Activated CD8-positive, alpha-beta memory T cell treated with anti-CD3 and anti-CD28 coated beads, Interleukin-2, amount 50 U/mL, for 1 hour (primary cell): ENCODE data around the gene APLP2.

ENCODE experiments used
- DNase-seq: peaks from one replicate; pipeline ENCODE4 v3.0.0-alpha.2; 2020; ENCODE audit errors: extremely low read depth

Gene APLP2

DNA sequence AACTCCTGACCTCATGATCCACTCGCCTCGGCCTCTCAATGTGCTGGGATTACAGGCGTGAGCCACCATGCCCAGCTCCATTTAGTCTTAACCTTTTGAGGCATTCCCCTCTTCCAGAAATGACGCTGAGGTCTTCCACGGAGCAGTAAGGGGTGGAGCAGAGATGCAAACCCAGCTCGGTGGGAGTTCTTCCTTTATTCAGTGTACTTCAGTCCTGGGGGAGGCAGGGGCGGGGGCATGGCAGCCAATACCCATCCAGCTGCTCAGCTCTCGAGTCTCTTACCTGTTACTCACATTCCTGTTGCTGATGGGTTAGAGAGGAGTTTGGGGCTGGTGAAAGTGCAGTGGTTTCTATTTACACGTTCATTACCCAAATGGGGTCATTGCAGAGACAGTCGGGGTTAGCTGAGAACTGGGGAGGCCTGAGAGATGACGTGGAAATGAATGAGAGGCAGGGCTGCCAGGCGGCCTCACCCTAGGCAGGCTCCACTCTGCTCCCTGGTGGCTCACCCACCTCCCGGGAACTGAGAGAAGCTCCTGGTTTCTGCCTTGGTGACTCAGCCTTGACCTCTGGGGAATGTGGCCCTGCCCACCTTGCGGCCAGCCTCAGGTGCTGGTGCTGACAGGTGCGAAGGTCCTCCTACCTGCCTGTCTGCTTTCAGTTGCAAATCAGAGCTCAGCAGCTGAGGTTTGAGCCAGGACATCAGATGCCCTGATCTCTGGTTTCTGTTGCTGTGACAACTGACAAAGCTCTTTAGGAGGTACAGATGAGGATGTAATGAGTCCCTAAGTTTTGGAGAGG, 76.5 kb downstream of the APLP2 start:
- no peak for DNase-seq

- no peak for DNase-seq
Measured at GRCh38 chr11:130146796-130147195, 77.1 kb downstream of the APLP2 start.

GRCh38 chr11:130148796-130149326, 79.2 kb downstream of the APLP2 start:
- DNase-seq = no peak

- no peak for DNase-seq
Measured at GRCh38 chr11:130150790-130151189, 81.1 kb downstream of the APLP2 start.

DNA sequence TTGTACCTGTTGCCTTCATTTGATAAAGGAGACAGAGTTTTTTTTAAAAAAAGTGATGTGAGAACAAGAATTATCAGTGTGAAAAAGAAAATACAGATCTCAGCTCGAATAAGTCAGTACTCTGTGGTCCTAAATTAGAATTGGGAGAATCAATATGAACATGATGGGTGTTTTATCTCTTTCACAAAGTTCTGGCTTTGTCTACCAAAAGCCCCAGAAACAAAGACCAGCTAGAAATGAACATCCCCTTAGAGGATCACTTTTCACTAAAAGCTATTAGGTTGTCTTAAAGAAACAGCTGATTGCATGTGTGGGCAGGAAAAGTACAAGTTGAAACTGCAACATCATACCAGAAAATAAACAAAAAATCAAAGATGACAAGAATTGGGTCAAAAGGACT, 81.5 kb downstream of the APLP2 start:
- no peak for DNase-seq

- DNase-seq = no peak
Measured at GRCh38 chr11:130156108-130157022, 86.7 kb downstream of the APLP2 start.

GRCh38 chr11:130157101-130157500, 87.4 kb downstream of the APLP2 start:
- no peak for DNase-seq

- no peak for DNase-seq
Measured at GRCh38 chr11:130157840-130158239, 88.1 kb downstream of the APLP2 start.

GRCh38 chr11:130159139-130159538, 89.4 kb downstream of the APLP2 start:
- no peak for DNase-seq

- DNase-seq = no peak
Measured at GRCh38 chr11:130159657-130160497, 90.2 kb downstream of the APLP2 start, which contains the start of gene ST14. TSS of gene ST14 (plus strand) at chr11:130159782. CDS start at chr11:130159980, 198 bp downstream.

DNA sequence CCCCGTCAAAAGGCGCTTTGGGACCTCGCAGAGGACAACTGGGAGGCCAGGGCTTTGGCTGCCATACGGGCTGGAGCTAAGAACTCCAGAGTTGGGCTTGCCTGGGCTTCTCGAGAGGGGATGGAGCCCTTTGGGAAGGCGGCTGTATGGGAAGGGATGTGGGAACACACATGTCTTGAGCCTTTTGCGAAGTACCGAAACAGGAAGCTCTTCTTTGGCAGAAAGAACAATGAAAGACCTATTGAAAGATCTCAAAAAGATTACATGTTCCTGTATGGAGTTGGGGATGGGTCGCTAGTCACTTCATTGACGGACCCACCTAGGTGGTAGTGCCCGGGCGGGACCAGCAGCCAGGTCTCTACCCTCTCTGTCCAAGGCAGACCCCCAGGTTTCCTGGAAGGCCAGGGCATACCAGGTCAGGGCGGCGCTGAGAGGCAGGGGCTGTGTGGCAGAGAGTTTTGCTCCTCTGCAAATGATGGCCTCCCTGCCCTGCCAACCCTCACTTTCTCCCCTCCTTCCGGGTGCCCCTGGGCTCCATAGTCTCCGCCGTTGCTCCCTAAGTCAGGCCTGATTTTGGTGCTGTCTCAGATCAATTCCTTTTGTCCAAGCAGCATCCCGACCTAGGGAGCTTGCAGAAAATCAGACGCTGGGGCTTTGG, 90.9 kb downstream of the APLP2 start:
- no peak for DNase-seq

DNA sequence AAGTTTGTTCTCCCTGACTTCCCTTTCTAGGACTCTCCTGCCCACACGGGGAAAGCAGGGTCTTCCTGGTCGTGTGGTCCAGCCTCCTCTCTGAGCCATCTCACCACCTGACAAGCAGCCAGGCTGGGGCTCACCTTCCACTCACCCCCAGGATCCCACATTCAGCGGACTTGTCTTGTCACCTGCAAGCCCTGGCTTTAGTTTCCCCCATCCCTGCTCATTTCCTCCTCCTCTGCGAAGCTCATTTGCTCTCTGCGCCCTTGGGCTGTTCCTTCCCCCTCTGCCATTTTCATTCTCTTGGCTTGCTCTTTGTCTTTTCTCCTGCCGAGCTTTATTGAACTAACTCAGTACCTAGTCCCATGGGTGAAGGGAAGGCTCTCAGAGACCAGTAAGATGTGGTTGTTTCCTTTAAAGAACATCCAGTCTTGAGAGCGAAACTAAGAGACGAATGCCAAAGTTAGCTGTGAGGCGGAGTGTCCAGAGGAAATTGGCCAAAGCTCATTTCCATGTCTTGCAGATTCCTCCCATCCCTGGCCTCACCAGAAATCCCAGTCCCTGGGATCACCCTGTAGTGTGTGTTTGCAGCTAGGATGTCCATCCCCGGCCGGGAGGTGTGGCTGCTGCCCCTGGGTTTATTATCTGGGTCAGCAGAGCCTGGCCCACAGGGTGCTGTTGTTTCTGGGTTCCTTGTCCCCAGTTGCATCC, 91.9 kb downstream of the APLP2 start:
- DNase-seq = no peak

DNA sequence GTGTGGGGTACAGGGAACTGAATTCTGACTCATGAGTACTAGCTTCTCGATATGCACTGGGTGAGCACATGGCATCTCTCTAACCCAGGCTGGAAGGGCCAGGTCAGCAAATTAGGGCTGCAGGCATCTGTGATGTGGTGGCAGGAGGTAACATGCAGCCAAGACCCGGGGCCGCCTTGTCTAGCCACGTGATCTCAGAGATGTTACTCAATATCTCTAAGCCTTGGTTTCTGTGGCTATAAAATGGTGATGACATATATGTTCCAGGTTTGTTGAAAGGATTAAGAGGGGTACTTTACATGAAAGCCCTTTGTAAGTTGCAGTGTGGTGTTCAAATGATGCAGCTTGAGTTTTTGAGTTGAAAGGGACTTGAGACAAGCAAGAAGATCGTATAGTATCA, 93.0 kb downstream of the APLP2 start:
- no peak for DNase-seq

- DNase-seq = no peak
Measured at GRCh38 chr11:130163346-130164220, 93.9 kb downstream of the APLP2 start.

DNA sequence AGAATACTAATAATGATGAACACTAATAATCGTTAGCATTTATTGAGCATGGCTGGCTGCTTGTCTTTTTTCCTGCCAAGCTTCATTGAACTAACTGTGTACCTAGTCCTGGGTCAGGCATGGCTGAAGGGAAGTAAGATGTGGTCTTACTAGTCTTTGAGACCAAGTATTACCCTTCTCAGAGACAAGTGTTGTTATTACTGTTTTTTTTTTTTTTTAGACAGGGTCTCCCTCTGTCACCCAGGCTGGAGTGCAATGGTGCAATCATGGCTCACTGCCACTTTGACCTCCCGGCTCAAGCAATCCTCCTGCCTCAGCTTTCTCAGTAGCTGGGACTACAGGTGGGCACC, 94.5 kb downstream of the APLP2 start:
- DNase-seq = no peak

DNA sequence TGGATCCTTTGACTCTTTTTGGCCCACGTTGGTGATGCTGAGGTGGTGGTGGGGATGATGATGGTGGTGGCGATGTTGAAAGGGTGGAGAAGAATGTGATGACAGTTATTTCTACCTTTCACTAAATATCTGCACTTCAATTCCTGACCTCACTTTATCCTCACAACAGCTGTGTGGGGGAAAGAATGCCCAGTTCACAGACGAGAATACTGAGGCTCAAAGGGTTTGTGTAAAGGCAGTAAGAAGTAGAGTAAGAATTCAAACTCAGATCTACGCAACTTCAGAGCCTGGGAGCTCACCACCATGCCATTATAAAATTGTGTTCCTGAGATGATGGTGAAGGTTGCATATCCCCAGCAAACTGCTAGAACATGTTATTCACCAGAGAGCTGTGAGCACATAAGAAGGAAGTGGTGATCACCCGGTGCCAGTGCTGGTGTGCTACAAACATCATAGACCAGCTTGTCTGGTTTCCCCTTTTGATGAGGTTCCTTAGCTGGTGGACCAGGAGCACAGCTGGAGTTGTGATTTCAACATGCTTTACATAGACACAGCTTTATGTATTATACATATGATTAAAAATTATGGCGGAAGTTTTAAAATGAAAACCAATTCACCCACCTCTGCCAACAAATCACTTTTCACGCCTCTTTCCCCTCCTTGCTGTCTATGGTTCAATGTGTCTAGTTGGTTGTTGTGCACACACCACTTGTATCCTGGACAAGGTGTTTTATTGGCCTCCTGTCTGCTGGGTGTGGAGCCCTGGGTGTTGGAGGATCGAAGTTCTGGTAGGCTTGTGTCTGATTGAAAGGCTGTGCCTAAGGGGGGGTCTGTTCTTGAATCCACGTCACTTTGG, 96.1 kb downstream of the APLP2 start:
- no peak for DNase-seq

- DNase-seq = no peak
Measured at GRCh38 chr11:130166457-130166784, 96.7 kb downstream of the APLP2 start.

DNA sequence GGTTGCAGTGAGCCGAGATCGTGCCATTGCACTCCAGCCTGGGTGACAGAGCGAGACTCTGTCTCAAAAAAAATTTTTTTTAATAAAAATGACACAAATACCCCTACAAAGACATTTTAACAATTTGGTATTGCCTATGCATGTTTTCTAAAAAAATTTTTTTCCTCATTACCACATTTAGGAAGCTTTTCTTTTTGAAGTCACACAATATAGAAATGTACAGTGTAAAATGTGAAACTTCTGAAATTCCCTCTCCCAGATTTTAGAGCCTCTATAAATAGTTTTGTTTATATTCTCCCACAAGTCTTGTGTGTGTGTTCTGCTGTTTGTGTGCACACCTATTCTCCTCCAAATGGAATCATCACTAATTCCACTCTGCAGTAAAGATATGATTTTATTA, 97.5 kb downstream of the APLP2 start:
- DNase-seq = no peak

DNA sequence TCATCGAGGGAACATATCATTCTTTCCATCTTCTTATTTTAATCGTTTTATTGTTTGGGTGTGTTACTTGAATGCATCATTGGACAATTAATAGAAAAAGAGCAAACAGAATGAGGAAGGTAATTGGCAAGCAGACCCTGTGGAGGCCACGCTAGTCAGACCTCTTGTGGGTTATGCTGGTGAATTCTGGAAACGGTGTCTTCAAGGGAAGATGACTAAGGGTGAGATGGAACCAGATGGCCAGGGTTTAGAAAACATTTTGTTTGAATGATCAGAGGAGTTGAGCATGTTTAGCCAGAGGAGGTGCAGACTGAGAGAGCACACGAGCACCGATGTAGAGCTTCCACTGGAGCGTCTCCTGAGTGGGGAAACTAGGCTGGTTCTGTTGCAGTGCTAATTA, 98.4 kb downstream of the APLP2 start:
- no peak for DNase-seq
